GM12878 (cell line): ENCODE measurements around the gene CTDNEP1. TPM values are rescaled to one million over a fixed set of nuclear protein-coding genes. Genes with fewer than 3 reads are reported as not detected.

Source experiments
- ATAC-seq: fragments of 200-7000 bp; cut with Tn5 transposase; 3 replicates; pipeline ENCODE4 v1.9.1; 2020; ENCODE audit warnings: mild to moderate bottlenecking, moderate library complexity
- BruUV-seq: library from RNA; stranded (reverse); fragments of 400-500 nt; replicated peaks from 2 replicates; lab custom pipeline; 2021; lab: Mats Ljungman, UMichigan
- CTCF ChIA-PET: fragments of 300-600 bp; sonication (Branson Sonifier 250); formaldehyde crosslinking; extraction: SDS; loops from one replicate; lab custom pipeline; 2021; ENCODE audit warnings: inconsistent platforms; lab: Yijun Ruan, JAX
- POLR2A ChIA-PET: fragments of 350-600 bp; formaldehyde crosslinking; extraction: SDS; loops from one replicate; lab custom pipeline; 2021; ENCODE audit warnings: inconsistent platforms; lab: Charles Lee
- RAD21 ChIA-PET: fragments of 300-600 bp; sonication (Branson Sonifier 250); formaldehyde crosslinking; loops from one replicate; lab custom pipeline; 2023; ENCODE audit warnings: antibody characterized with exemption; ENCODE audit not compliant: unreplicated experiment; lab: Charles Lee
- SMC1A ChIA-PET: fragments of 300-600 bp; sonication (Branson Sonifier 250); formaldehyde crosslinking; loops from one replicate; lab custom pipeline; 2023; ENCODE audit not compliant: unreplicated experiment, uncharacterized antibody; lab: Charles Lee
- DNase-seq: peaks from one replicate; pipeline ENCODE4 v3.0.0-alpha.2; 2011; ENCODE audit warnings: low read depth, low spot score
- FAIRE-seq: peaks from 3 replicates; lab custom pipeline; 2011; peaks lifted over from hg19 to GRCh38; lab: Jason Lieb, UNC
- H2AFZ ChIP-seq: 2 replicates; pipeline ENCODE4 v1.6.0; 2011; ENCODE audit warnings: low read depth, low read length, control low read depth; ENCODE audit not compliant: control insufficient read depth
- H3K27ac ChIP-seq: 2 replicates; pipeline ENCODE4 v1.5.1; 2011; ENCODE audit warnings: control low read depth; ENCODE audit not compliant: control insufficient read depth, insufficient read depth
- H3K27me3 ChIP-seq, 2 experiments: replicated peaks in 1 of 2; 2 replicates each; pipeline versions ENCODE4 v1.6.0 to v1.6.1; 2011; ENCODE audit warnings: low read length in 1 of 2; ENCODE audit not compliant: control insufficient read depth in 2 of 2, insufficient read depth in 2 of 2
- H3K36me3 ChIP-seq, 2 experiments: 2 replicates each; pipeline ENCODE4 v1.5.1; 2011; ENCODE audit warnings: low read length in 1 of 2; ENCODE audit not compliant: control insufficient read depth in 2 of 2, insufficient read depth in 2 of 2
- H3K4me1 ChIP-seq: 2 replicates; pipeline ENCODE4 v1.6.1; 2011; ENCODE audit warnings: mild to moderate bottlenecking, low read length, moderate library complexity, mixed read lengths; ENCODE audit not compliant: control insufficient read depth, insufficient read depth
- H3K4me2 ChIP-seq: 2 replicates; pipeline ENCODE4 v1.6.0; 2011; ENCODE audit warnings: control low read depth; ENCODE audit not compliant: control insufficient read depth, insufficient read depth
- H3K4me3 ChIP-seq: fragments of 200-600 bp; sonication (generic); 2 replicates; pipeline ENCODE4 v1.5.1; 2016
- H3K79me2 ChIP-seq: 2 replicates; pipeline ENCODE4 v1.6.0; 2011; ENCODE audit warnings: low read length; ENCODE audit not compliant: control insufficient read depth, insufficient read depth
- H3K9ac ChIP-seq: 2 replicates; pipeline ENCODE4 v1.8.0; 2011; ENCODE audit warnings: low read length, control low read depth, mixed read lengths; ENCODE audit not compliant: control insufficient read depth, insufficient read depth
- H3K9me3 ChIP-seq: replicated peaks from 3 replicates; pipeline ENCODE4 v1.5.1; 2011; ENCODE audit warnings: mild to moderate bottlenecking, low read length; ENCODE audit not compliant: control insufficient read depth, insufficient read depth
- H4K20me1 ChIP-seq: 2 replicates; pipeline ENCODE4 v1.6.0; 2011; ENCODE audit not compliant: control insufficient read depth, insufficient read depth
- BRCA1 ChIP-seq: IDR thresholded peaks from 2 replicates; pipeline ENCODE4 v1.6.1; 2011; ENCODE audit warnings: low read depth, low read length, improper control_type of control experiment
- CBX3 ChIP-seq: fragments of 200-600 bp; sonication (generic); IDR thresholded peaks from 2 replicates; pipeline ENCODE4 v1.6.1; 2016; ENCODE audit warnings: low read depth, borderline replicate concordance
- CUX1 ChIP-seq: IDR thresholded peaks from 2 replicates; pipeline ENCODE4 v1.6.1; 2012; ENCODE audit warnings: improper control_type of control experiment, low read depth, low read length; ENCODE audit not compliant: insufficient replicate concordance
- EED ChIP-seq: sonication (generic); IDR thresholded peaks from 2 replicates; pipeline ENCODE4 v1.6.1; 2016; ENCODE audit warnings: antibody characterized with exemption, low read depth
- FOXM1 ChIP-seq: IDR thresholded peaks from 2 replicates; pipeline ENCODE4 v1.6.1; 2012; ENCODE audit warnings: low read depth, mild to moderate bottlenecking, inconsistent platforms, low read length, moderate library complexity
- JUND ChIP-seq: IDR thresholded peaks from 2 replicates; pipeline ENCODE4 v1.6.1; 2012; ENCODE audit warnings: low read depth, mild to moderate bottlenecking, low read length, improper control_type of control experiment, moderate library complexity
- MYB ChIP-seq: fragments of 150-350 bp; IDR thresholded peaks from 2 replicates; pipeline ENCODE4 v1.6.1; 2014; ENCODE audit warnings: mild to moderate bottlenecking, low read depth, low read length, borderline replicate concordance
- NBN ChIP-seq: fragments of 450-650 bp; IDR thresholded peaks from 2 replicates; pipeline ENCODE4 v1.6.1; 2016
- NFIC ChIP-seq: IDR thresholded peaks from 2 replicates; pipeline ENCODE4 v1.6.1; 2012; ENCODE audit warnings: low read depth, mild to moderate bottlenecking, inconsistent platforms, low read length, moderate library complexity
- POLR2AphosphoS2 ChIP-seq: IDR thresholded peaks from 2 replicates; pipeline ENCODE4 v1.6.1; 2011; ENCODE audit warnings: low read depth, mild to moderate bottlenecking, low read length, improper control_type of control experiment, moderate library complexity
- SREBF1 ChIP-seq: IDR thresholded peaks from 2 replicates; pipeline ENCODE4 v1.6.1; 2012; ENCODE audit warnings: mild to moderate bottlenecking, low read length
- ZBTB40 ChIP-seq: fragments of 450-650 bp; IDR thresholded peaks from 2 replicates; pipeline ENCODE4 v1.6.1; 2016; ENCODE audit warnings: mild to moderate bottlenecking, moderate library complexity, borderline replicate concordance
- ZNF217 ChIP-seq: fragments of 450-650 bp; IDR thresholded peaks from 2 replicates; pipeline ENCODE4 v1.6.1; 2017; ENCODE audit warnings: antibody characterized with exemption, mild to moderate bottlenecking
- WGBS: methylation state at CpG from one replicate; pipeline ENCODE4 v1.1.6; 2016; ENCODE audit warnings: low lambda C conversion rate; ENCODE audit not compliant: insufficient replicate concordance, insufficient coverage; ENCODE audit errors: missing lambda C conversion rate; 5-methylcytosine and 5-hydroxymethylcytosine counted together
- in situ Hi-C: fragments of 300-500 bp; cut with MboI; formaldehyde crosslinking; loops from 9 replicates; pipeline ENCODE4 v1.14.3; 2018; ENCODE audit warnings: mixed read lengths
- intact Hi-C: fragments of 100-400 bp; cut with micrococcal nuclease; formaldehyde crosslinking; loops from one replicate; pipeline ENCODE4 v1.14.2; 2022; ENCODE audit not compliant: unreplicated experiment
- polyA plus RNA-seq, 11 experiments: library from polyadenylated mRNA; depleted of rRNA in 4 of 11; unstranded in 6 of 11; stranded (reverse) in 5 of 11; fragments of >200 nt; fragmentation: Nextera tagmentation in 4 of 11; fragmentation: Illumina TruSeq in 1 of 11; extraction: Ambion mirVana in 4 of 11; extraction: Trizol in 1 of 11; gene quantifications; 1 replicate in 1 of 11; 2 replicates in 10 of 11; pipeline versions ENCODE4 v1.2.1 to v1.2.3, GENCODE V29; 2011 to 2016; ENCODE audit warnings: inconsistent platforms in 2 of 11, missing spikeins in 2 of 11, low read depth in 1 of 11
- total RNA-seq, 4 experiments: library from RNA; depleted of rRNA in 3 of 4; stranded (reverse); fragments of >200 nt in 3 of 4; fragmentation: Illumina TruSeq in 1 of 4; extraction: Trizol in 1 of 4; gene quantifications; 2 replicates each; pipeline versions ENCODE4 v1.2.1 to v1.2.3, GENCODE V29; 2013 to 2021

CTDNEP1 gene
- total and polyA plus RNA-seq, 10 of the 15 experiments (the other 5 are each of a cell fraction or from before 2014, with no cell fraction given), result 23.7 to 176 (median 30.3) TPM

GRCh38 chr17:7250695-7251627 lies 573 bp downstream of the CTDNEP1 start:
- RAD21 ChIA-PET, result interaction anchor here (0.7 to 2.0 kb wide), 5 partner anchors 9 to 269 kb away, joined by 4 to 11 read pairs (median 5); partner anchors contain the start of genes ACADVL, DLG4, DVL2 and GABARAP
- peak; percentile 26 for ATAC-seq
- Histone ChIP-seq H2AFZ (no peak overlapping the region), H3K9me3 (no peaks in the 10 kb centered on the region), H3K4me1 (peaks cover 10% of the 10 kb centered on the region), H4K20me1 (no peaks in the 10 kb centered on the region), H3K27me3 (no peaks in the 10 kb centered on the region), H3K9ac (peak overlapping the region; percentile 91), H3K4me3 (peak overlapping the region; percentile 90), H3K36me3 (peaks cover 6 to 16% of the 10 kb centered on the region in 2 experiments; a peak in 3 of 4 replicates), H3K4me2 (peak overlapping the region; percentile 89), H3K79me2 (peaks cover 60% of the 10 kb centered on the region), H3K27ac (peak overlapping the region; percentile 87)
- in situ Hi-C loops, result no loop called here
- no peak for DNase-seq
- CTCF ChIA-PET, result interaction anchor here (2.7 to 3.2 kb wide), 2 partner anchors 30 to 45 kb away, joined by 10 to 18 read pairs; partner anchors contain the start of genes ACADVL and DLG4
- POLR2A ChIA-PET, result interaction anchor here (1.0 to 4.4 kb wide), 4 partner anchors 12 to 62 kb away, joined by 3 to 99 read pairs (median 18); partner anchors contain the start of genes ACADVL, DLG4, DVL2 and GABARAP
- WGBS, result under 1% methylated on average over 35 of the region's 55 CpGs
- no TSS peak for BruUV-seq
- FAIRE-seq, result no peak
- SMC1A ChIA-PET, result interaction anchor here (0.9 to 3.6 kb wide), 4 partner anchors 10 to 85 kb away, joined by 3 to 26 read pairs (median 10); partner anchors contain the start of genes ACADVL, ACAP1, GABARAP and PHF23
- intact Hi-C loops, result loop anchor here (1.0 kb wide), 1 partner anchor 9 kb away; the partner anchor contains the start of gene GABARAP
- TF ChIP-seq CBX3, result no peak
- TF ChIP-seq JUND, result no peak
- TF ChIP-seq CUX1, result no peak
- no peak for TF ChIP-seq NFIC
- TF ChIP-seq EED, result no peak
- TF ChIP-seq FOXM1, result no peak
- TF ChIP-seq BRCA1, result no peak
- no peak for TF ChIP-seq POLR2AphosphoS2
- TF ChIP-seq NBN, result 0 out of 2 replicates have a peak, but pooled peaks have one; percentile 30
- TF ChIP-seq SREBF1, result no peak
- no peak for TF ChIP-seq ZBTB40
- no peak for TF ChIP-seq ZNF217
- no peak for TF ChIP-seq MYB
